ENCODE results near the gene KIF1C. TPM values are rescaled to one million over a fixed set of nuclear protein-coding genes. Genes with fewer than 3 reads are reported as not detected.

The KIF1C gene
- total RNA-seq, 1 experiment from 2014 or later = 85.6 TPM

- no peak overlapping the region for H2AK5ac ChIP-seq (ENCODE audit: insufficient read length, low read length)
- no peak overlapping the region for H4K8ac ChIP-seq (replicated peaks; ENCODE audit: insufficient read length, low read depth, low read length)
- no peaks in the 10 kb centered on the region for H3K23me2 ChIP-seq (ENCODE audit: insufficient read length, low read depth, low read length, poor library complexity, severe bottlenecking)
- no peak overlapping the region for H4K91ac ChIP-seq (ENCODE audit: insufficient read length, low read depth, low read length)
- H3K36me3 Mint-ChIP-seq (ENCODE audit: insufficient read depth in 1 of 3, low read depth in 3 of 3) = peaks cover 26 to 79% (median 71%) of the 10 kb centered on the region in 3 experiments; a peak in 6 of 7 replicates
- H2BK12ac ChIP-seq (ENCODE audit: insufficient read length, low read depth, low read length) = no peak overlapping the region
- no peak overlapping the region for H2BK5ac ChIP-seq (ENCODE audit: insufficient read length, low read length)
- H3K23ac ChIP-seq (ENCODE audit: insufficient read length, low read depth, low read length) = no peak overlapping the region
- no peak overlapping the region for H3K4ac ChIP-seq (ENCODE audit: low read depth, low read length)
- H2BK15ac ChIP-seq (ENCODE audit: low read depth, low read length) = no peak overlapping the region
- no peak overlapping the region for H2BK20ac ChIP-seq (ENCODE audit: low read depth, low read length, poor library complexity, severe bottlenecking)
- H3K9me3 ChIP-seq (ENCODE audit: control insufficient read depth, low read depth, low read length) = no peaks in the 10 kb centered on the region
- H3K4me2 ChIP-seq (ENCODE audit: insufficient read depth, insufficient read length, low read length) = no peak overlapping the region
- no peaks in the 10 kb centered on the region for H3K4me1 ChIP-seq (ENCODE audit: insufficient read depth, low read length)
- WGBS (ENCODE audit: extremely low coverage, insufficient read length, low lambda C conversion rate) = no CpG with 5 or more reads among the region's 4 CpGs
- H3K56ac ChIP-seq (ENCODE audit: insufficient read length, low read depth, low read length) = no peak overlapping the region
- no peaks in the 10 kb centered on the region for H3K4me1 Mint-ChIP-seq
- no peak overlapping the region for H3K9ac ChIP-seq (ENCODE audit: extremely low read depth, insufficient read length, low read length)
- no peaks in the 10 kb centered on the region for H3K27me3 ChIP-seq (ENCODE audit: insufficient read depth, low read length)
- H3K27me3 Mint-ChIP-seq (ENCODE audit: low read depth) = no peaks in the 10 kb centered on the region
- no peak overlapping the region for H3K27ac ChIP-seq (ENCODE audit: insufficient read length, low read depth, low read length)
- DNase-seq = no peak
- no peak overlapping the region for H3K4me3 Mint-ChIP-seq
- H3K9me3 Mint-ChIP-seq = no peaks in the 10 kb centered on the region; a peak in 1 of 5 replicates
- no peaks in the 10 kb centered on the region for H3K79me1 ChIP-seq (ENCODE audit: insufficient read depth, low read depth, low read length, poor library complexity, severe bottlenecking)
- no peak overlapping the region for H3K14ac ChIP-seq (ENCODE audit: insufficient read depth, low read length)
- H3K18ac ChIP-seq (ENCODE audit: insufficient read length, low read depth, low read length) = no peak overlapping the region
- TF ChIP-seq, protein P1, sequence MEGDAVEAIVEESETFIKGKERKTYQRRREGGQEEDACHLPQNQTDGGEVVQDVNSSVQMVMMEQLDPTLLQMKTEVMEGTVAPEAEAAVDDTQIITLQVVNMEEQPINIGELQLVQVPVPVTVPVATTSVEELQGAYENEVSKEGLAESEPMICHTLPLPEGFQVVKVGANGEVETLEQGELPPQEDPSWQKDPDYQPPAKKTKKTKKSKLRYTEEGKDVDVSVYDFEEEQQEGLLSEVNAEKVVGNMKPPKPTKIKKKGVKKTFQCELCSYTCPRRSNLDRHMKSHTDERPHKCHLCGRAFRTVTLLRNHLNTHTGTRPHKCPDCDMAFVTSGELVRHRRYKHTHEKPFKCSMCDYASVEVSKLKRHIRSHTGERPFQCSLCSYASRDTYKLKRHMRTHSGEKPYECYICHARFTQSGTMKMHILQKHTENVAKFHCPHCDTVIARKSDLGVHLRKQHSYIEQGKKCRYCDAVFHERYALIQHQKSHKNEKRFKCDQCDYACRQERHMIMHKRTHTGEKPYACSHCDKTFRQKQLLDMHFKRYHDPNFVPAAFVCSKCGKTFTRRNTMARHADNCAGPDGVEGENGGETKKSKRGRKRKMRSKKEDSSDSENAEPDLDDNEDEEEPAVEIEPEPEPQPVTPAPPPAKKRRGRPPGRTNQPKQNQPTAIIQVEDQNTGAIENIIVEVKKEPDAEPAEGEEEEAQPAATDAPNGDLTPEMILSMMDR (conservative IDR thresholded peaks at IDR 0.05) = no peak
- H3T11ph ChIP-seq (ENCODE audit: low read length) = no peak overlapping the region
- no peaks in the 10 kb centered on the region for H3K79me2 ChIP-seq (ENCODE audit: insufficient read depth, low read length)
- peak overlapping the region in 1 of 3 experiments; percentile 49; a peak in 1 of 7 replicates for H3K27ac Mint-ChIP-seq
- no peaks in the 10 kb centered on the region for H4K20me1 ChIP-seq (ENCODE audit: control insufficient read depth, insufficient read depth, insufficient read length)
- H2AFZ ChIP-seq (ENCODE audit: low read length) = no peak overlapping the region
- no peak overlapping the region for H4K5ac ChIP-seq (ENCODE audit: insufficient read length, low read depth, low read length)
- no peak overlapping the region for H2BK120ac ChIP-seq (ENCODE audit: low read depth, low read length, poor library complexity, severe bottlenecking)
These were observed 16.6 kb downstream of the KIF1C start for GRCh38 chr17:5014357-5014756.

Data from H9 (cell line).